NCI-H146 (cell line): ENCODE results near the gene CLEC2A.

Experiments used
- DNase-seq: peaks from one replicate; lab custom pipeline; 2025; lab: John Stamatoyannopoulos, UW

Gene CLEC2A

GRCh38 chr12:9933958-9934357, 1.8 kb upstream of the CLEC2A start:
- DNase-seq = no peak

DNA sequence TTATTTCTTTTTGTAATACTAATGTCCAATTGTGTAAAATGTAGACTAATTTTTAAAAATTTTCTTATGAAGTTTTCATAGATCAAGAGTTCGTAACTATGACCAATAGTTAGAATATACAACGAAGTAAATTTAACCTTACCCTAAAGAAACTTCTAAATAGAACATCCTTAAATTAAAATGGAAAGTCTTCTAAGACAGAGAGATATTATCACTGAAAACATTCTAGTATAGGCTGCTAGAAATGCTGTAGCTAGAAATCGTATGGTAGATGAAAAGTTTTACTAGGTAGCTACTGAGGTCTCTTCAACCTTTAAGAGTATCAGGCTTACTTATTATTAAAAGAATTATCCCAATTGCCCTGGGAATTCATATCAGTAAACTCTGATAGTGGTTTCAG, 925 bp downstream of the CLEC2A start:
- no peak for DNase-seq

DNA sequence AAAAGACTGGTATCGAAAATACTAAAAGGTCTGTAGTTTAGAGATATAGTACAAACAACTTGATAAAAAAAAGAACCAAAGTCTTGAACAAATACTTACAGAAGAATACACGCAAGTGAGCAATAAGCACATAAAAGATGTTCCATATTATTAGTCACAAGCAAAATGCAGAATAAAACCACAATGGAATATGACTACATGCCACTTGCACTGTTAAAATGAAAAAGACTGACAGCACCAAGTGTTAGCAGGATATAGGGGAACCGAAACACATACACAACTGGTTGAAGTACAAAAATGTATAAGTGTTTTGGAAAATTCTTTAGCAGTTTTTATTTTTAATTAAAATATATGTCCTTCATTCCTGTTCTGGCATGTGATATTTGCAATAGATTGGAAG, 3.6 kb downstream of the CLEC2A start:
- DNase-seq = no peak

GRCh38 chr12:9926876-9927275, 5.3 kb downstream of the CLEC2A start:
- no peak for DNase-seq

DNA sequence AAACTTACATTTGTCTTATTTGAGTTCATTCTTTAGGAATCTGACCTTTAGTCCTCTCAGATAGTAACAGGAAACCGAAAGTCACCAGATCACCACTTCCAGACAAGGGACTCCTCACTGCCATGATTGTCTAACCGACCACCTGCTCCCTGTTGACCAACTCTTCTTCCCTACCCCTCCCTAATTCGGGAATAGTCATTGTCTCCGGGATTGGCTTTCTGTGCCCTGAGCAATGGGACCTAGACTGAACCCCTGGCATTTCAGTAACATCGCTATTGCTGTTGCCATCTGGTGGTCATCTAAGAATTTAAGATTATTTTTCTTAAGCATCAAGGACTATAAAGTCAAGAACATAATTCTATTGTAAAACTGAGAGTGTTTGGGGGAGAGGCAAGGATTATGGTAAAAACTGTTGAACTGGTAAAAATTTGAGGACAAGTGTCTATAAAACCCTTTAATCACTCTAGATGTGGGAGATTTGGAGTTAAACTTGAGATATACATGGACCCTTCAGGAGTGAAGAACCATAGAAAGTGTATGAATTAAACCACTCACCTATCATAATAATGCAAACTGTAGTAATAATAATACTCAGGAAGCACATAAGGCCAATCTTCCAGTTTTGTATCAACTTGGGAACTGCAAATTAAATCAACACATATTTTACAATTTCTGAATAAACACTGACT, 6.3 kb downstream of the CLEC2A start:
- DNase-seq = peak; percentile 12

GRCh38 chr12:9922429-9922828, 9.7 kb downstream of the CLEC2A start:
- no peak for DNase-seq

DNA sequence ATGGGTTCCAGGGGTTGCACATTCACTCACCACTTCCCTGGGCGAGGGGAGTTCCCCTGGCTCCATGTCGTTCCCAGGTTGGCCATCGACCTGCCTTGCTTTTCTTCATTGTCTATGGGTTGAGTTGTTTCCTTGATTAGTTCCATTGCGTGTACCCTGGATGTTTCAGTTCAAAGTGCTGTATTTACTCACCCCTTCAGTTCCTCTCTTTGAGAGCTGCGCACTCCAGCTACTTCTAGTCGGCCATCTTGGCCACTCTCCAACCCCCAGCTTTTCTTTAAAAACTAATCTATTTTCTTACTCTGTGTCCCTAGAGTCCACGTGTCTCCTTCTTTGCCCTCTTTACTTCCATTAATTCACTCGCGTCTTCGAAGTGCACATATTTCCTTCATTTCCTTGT, 11.7 kb downstream of the CLEC2A start:
- DNase-seq = no peak

- DNase-seq = no peak
Observed at GRCh38 chr12:9919443-9919842, 12.7 kb downstream of the CLEC2A start.

GRCh38 chr12:9911708-9912107, 20.5 kb downstream of the CLEC2A start:
- DNase-seq = no peak

DNA sequence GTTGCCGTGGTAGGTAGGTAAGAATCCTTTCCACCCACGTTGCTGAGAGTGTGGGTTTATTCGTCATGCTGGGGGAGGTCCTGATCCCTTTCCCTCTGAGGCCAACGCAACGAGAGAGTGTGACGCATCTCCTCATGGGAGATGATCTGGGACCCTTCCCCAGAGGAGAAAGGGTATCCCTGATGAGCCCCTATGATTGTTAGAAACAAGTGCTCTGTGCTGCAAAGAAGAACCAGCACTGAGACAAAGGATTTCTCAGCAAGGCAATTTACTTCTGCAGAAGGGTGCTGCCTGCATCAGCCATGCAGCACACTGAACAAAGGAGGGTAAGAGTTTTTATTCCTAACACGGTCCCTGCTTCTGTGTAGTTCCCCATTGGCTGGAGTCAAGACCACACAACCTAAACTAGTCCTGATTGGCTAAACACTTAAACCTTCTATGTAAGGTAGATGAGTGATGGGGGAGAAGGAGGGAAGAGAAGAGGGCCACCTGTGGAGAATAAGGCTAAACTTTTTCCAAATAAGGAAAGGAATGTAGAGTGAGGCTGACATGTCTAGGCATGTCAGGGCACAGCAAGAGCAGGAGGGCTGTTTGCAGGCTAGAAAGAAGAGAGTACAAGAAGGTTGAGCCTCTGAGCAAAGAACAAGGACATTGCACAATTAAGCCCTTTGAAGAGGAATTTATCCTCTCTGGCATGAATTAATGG, 21.3 kb downstream of the CLEC2A start:
- no peak for DNase-seq

- DNase-seq = no peak
Observed at GRCh38 chr12:9909724-9910123, 22.4 kb downstream of the CLEC2A start.

DNA sequence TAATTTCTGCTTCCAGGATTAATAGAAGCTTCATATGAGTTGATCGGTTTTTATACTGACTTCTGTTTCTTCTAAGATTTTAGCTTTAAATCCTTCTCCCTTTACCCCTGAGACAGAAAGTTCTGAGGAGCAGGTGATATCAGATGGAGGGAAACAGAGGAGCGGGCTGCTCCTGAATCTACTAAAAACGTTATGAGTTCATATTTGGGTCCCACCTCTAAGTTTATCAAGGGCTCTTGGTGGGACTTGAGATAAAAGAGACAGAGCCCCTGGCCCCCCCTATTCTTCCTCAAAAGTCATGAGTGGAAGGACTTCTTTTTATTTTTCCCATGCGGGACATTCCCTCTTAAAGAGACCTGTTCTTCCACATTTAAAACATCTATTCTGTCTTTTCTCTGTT, 23.8 kb downstream of the CLEC2A start:
- DNase-seq = no peak

DNA sequence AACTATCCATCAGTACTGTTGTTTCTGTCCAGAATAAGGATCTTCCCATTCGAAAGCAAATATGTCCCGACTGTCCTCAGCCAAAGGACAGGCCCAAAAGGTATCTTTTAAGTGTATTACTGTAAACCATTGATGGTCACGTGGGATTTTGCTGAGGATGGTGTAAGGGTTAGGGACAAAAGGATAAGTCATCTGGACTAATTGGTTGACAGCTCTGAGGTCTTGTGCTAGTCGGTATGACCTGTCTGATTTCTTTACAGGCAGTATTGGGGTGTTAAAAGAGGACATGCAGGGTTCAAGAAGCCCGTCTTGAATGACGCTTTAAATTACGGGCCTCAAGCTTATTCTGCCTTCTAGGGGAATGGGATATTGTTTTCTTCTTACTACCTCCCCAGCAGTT, 24.4 kb downstream of the CLEC2A start:
- DNase-seq = no peak

DNA sequence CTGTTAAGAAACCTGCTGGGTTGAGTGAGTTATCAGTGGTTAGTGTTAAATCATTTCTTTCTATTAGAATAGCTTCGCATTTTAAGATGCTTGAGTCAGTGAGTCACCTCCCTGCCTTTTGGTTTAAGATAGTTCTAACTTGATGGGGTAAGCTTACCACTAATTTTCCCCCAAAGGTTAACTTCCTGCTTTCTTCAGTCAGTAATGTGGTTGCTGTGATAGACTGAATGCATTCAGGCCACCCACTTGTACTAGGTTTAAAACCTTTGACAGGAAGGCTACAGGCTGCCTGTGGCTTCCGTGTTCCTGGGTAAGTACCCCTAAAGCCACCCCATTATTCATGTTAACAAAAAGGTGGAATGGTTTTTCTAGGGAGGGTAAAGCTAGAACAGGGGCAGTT, 25.3 kb downstream of the CLEC2A start:
- DNase-seq = no peak

DNA sequence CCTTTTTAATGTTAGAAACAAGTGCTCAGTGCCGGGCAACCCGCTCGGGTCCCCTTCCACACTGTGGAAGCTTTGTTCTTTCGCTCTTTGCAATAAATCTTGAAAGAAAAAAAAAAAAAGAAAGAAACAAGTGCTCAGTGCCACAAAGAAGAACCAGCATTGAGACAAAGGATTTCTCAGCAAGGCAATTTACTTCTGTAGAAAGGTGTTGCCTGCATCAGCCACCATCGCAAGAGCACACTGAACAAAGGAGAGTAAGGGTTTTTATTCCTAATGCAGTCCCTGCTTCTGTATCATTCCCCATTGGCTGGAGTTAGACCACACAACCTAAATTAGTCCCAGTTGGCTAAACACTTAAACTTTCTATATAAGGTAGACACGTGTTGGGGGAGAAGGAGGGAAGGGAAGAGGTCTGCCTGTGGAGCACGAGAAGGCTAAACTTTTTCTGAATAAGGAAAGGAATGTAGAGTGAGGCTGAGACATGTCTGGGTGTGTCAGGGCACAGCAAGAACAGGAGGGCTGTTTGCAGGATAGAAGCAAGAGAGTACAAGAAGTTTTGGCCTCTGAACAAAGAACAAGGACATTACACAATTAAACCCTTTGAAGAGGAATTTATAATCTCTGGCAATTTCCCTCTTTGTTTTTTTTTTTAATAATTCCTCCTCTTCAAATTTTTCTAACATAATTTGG, 29.5 kb downstream of the CLEC2A start:
- DNase-seq = no peak

DNA sequence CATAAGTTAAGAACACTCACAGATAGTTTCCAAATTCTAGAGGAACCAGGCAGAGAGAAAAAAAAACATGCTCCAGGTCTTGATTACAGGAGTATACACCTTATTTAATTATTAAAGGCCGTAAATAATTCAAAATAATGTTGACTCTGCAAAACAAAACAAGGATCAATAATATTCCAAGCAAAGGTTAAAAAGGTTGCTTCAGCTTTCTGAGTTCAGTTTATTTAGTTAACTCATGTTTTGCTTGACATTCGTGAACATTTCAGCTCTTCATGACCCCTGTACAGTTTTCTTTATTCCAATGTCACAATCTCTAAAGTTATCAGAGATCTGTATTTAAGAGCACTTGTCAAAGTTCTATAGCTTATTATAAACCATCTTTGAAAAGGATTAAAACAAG, 31.2 kb downstream of the CLEC2A start:
- DNase-seq = no peak

GRCh38 chr12:9899209-9899608, 33.0 kb downstream of the CLEC2A start:
- DNase-seq = no peak

GRCh38 chr12:9897535-9897934, 34.6 kb downstream of the CLEC2A start:
- no peak for DNase-seq

- DNase-seq = no peak
Observed at GRCh38 chr12:9895215-9895971, 36.8 kb downstream of the CLEC2A start.

GRCh38 chr12:9888665-9889273, 43.4 kb downstream of the CLEC2A start:
- no peak for DNase-seq

- DNase-seq = no peak
Observed at GRCh38 chr12:9883175-9883574, 49.0 kb downstream of the CLEC2A start.

DNA sequence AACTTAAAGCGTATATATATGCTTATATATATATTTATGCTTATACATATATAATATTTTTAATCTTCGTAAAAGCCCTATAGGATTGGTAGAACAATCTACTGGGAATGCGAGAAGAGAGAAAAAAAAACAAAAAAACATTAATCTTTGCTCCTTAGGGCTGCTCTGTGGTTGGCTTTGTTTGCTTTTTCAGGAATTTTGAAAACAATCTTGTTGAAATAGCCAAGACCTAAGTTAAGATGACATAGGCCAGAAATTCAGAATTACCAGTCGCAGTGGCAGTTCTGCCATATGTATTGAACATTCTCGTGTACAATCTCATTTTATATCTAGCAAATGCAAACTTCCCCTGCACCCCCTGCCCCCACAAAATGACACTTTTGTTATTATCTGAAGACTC, 50.2 kb downstream of the CLEC2A start:
- DNase-seq = no peak
